Neuronal stem cell (in vitro differentiated cells): Measurements from ENCODE around the gene KRTAP4-9.

Experiments used
- DNase-seq: peaks from one replicate; pipeline ENCODE4 v3.0.0-alpha.2; 2013; ENCODE audit warnings: low spot score
- H2AFZ ChIP-seq: one replicate; pipeline ENCODE4 v1.6.1; 2013; ENCODE audit warnings: mild to moderate bottlenecking, low read length, inconsistent platforms
- H2AK5ac ChIP-seq: 2 replicates; pipeline ENCODE4 v1.6.1; 2013; ENCODE audit warnings: low read depth, mild to moderate bottlenecking, inconsistent platforms, low read length, moderate library complexity, mixed read lengths
- H2BK120ac ChIP-seq: 2 replicates; pipeline ENCODE4 v1.6.1; 2013; ENCODE audit warnings: low read depth, mild to moderate bottlenecking, inconsistent platforms, low read length, moderate library complexity, mixed read lengths
- H2BK12ac ChIP-seq: one replicate; pipeline ENCODE4 v1.6.1; 2013; ENCODE audit warnings: low read length, inconsistent platforms
- H2BK15ac ChIP-seq: 2 replicates; pipeline ENCODE4 v1.6.1; 2013; ENCODE audit warnings: mild to moderate bottlenecking, low read length, inconsistent platforms, mixed read lengths
- H2BK5ac ChIP-seq: one replicate; pipeline ENCODE4 v1.6.1; 2013; ENCODE audit warnings: inconsistent platforms, mild to moderate bottlenecking, low read length, moderate library complexity
- H3K14ac ChIP-seq: one replicate; pipeline ENCODE4 v1.6.1; 2013; ENCODE audit warnings: low read length, inconsistent platforms
- H3K18ac ChIP-seq: 2 replicates; pipeline ENCODE4 v1.6.1; 2013; ENCODE audit warnings: low read length, inconsistent platforms
- H3K23ac ChIP-seq: 2 replicates; pipeline ENCODE4 v1.6.1; 2013; ENCODE audit warnings: low read depth, mild to moderate bottlenecking, mixed read lengths, low read length, inconsistent platforms; ENCODE audit not compliant: poor library complexity
- H3K27ac ChIP-seq: replicated peaks from 3 replicates; pipeline ENCODE4 v1.5.1; 2013; ENCODE audit warnings: low read length, inconsistent platforms
- H3K27me3 ChIP-seq, 3 experiments: 2 replicates each; pipeline ENCODE4 v1.6.1; 2013; ENCODE audit warnings: low read length in 3 of 3, mild to moderate bottlenecking in 2 of 3, inconsistent platforms in 1 of 3, low read depth in 1 of 3, mixed read lengths in 1 of 3, moderate library complexity in 1 of 3; ENCODE audit not compliant: control insufficient read depth in 3 of 3, insufficient read depth in 3 of 3
- H3K36me3 ChIP-seq, 2 donors: replicated peaks in 1 of 2; 2 replicates each; pipeline ENCODE4 v1.6.1; 2013; ENCODE audit warnings: low read length in 2 of 2; ENCODE audit not compliant: control insufficient read depth in 2 of 2, insufficient read depth in 2 of 2
- H3K4ac ChIP-seq: 2 replicates; pipeline ENCODE4 v1.6.1; 2013; ENCODE audit warnings: inconsistent platforms, mild to moderate bottlenecking, low read length, moderate library complexity
- H3K4me1 ChIP-seq, 2 donors: 1 replicate in 1 of 2; 2 replicates in 1 of 2; pipeline ENCODE4 v1.6.1; 2013; ENCODE audit warnings: low read length in 2 of 2, low read depth in 1 of 2; ENCODE audit not compliant: control insufficient read depth in 2 of 2, insufficient read depth in 1 of 2
- H3K4me2 ChIP-seq: one replicate; pipeline ENCODE4 v1.6.1; 2013; ENCODE audit warnings: mild to moderate bottlenecking, low read length, inconsistent platforms; ENCODE audit not compliant: insufficient read depth, poor library complexity, severe bottlenecking
- H3K4me3 ChIP-seq, 2 donors: 2 replicates each; pipeline ENCODE4 v1.5.1; 2013; ENCODE audit warnings: low read length in 2 of 2, mild to moderate bottlenecking in 2 of 2, inconsistent platforms in 1 of 2, moderate library complexity in 1 of 2
- H3K79me1 ChIP-seq: one replicate; pipeline ENCODE4 v1.6.1; 2013; ENCODE audit warnings: low read depth, mild to moderate bottlenecking, inconsistent platforms, low read length, moderate library complexity
- H3K9ac ChIP-seq: one replicate; pipeline ENCODE4 v1.6.1; 2013; ENCODE audit warnings: mild to moderate bottlenecking, low read depth, low read length, inconsistent platforms; ENCODE audit not compliant: poor library complexity
- H3K9me3 ChIP-seq, 2 donors: replicated peaks in 1 of 2; 2 replicates each; pipeline versions ENCODE3 to v1.6.1; 2013; ENCODE audit warnings: low read length in 2 of 2, mild to moderate bottlenecking in 2 of 2, inconsistent platforms in 1 of 2, low read depth in 1 of 2, mixed read lengths in 1 of 2, moderate library complexity in 1 of 2; ENCODE audit not compliant: control insufficient read depth in 2 of 2, insufficient read depth in 1 of 2
- H4K8ac ChIP-seq: one replicate; pipeline ENCODE4 v1.6.1; 2013; ENCODE audit warnings: low read depth, mild to moderate bottlenecking, inconsistent platforms, low read length, moderate library complexity
- H4K91ac ChIP-seq: one replicate; pipeline ENCODE4 v1.6.1; 2013; ENCODE audit warnings: low read length, low read depth, mild to moderate bottlenecking, inconsistent platforms; ENCODE audit not compliant: poor library complexity
- WGBS, 2 donors: extraction: QIAGEN DNeasy Blood & Tissue Kit; methylation state at CpG; one replicate each; pipeline ENCODE4 v1.1.7; 2013; ENCODE audit warnings: missing lambda C conversion rate in 2 of 2, mixed read lengths in 1 of 2; ENCODE audit not compliant: insufficient read length in 2 of 2, insufficient replicate concordance in 1 of 2; ENCODE audit errors: extremely low coverage in 2 of 2; 5-methylcytosine and 5-hydroxymethylcytosine counted together

The KRTAP4-9 gene

GRCh38 chr17:41149652-41149985 lies 44.4 kb downstream of the KRTAP4-9 start, which contains the start of gene KRTAP4-5:
Gene KRTAP4-5, minus strand, starts transcription at chr17:41149825. Its CDS starts 58 bp downstream, at chr17:41149767.
- Histone ChIP-seq H3K4me3 (no peak within 1 kb of the TSS), H4K8ac (peak within 1 kb of the TSS; percentile 17), H3K4ac (no peak within 1 kb of the TSS), H3K9ac (no peak within 1 kb of the TSS), H3K27ac (no peak within 1 kb of the TSS), H2AFZ (no peak within 1 kb of the TSS), H3K18ac (peak within 1 kb of the TSS; percentile 38), H2BK12ac (no peak within 1 kb of the TSS), H2BK5ac (no peak within 1 kb of the TSS), H2BK120ac (no peak within 1 kb of the TSS), H3K9me3 (no peaks in the 10 kb centered on the region), H4K91ac (peak within 1 kb of the TSS; percentile 30), H2BK15ac (no peak within 1 kb of the TSS), H3K79me1 (no peaks in the 10 kb centered on the region), H3K4me1 (no peaks in the 10 kb centered on the region), H3K27me3 (no peaks in the 10 kb centered on the region), H3K23ac (no peak within 1 kb of the TSS), H3K14ac (peak within 1 kb of the TSS; percentile 21), H3K36me3 (no peaks in the 10 kb centered on the region), H3K4me2 (no peak within 1 kb of the TSS), H2AK5ac (no peak within 1 kb of the TSS)
- DNase-seq, result no peak
- WGBS, 2 donors, result no CpG with 5 or more reads among the region's 2 CpGs

- no peak overlapping the region for H3K14ac ChIP-seq
- no peak overlapping the region for H3K4me3 ChIP-seq
- no peak overlapping the region for H2AFZ ChIP-seq
- H4K8ac ChIP-seq, result no peak overlapping the region
- no peak overlapping the region for H4K91ac ChIP-seq
- H3K4me2 ChIP-seq, result no peak overlapping the region
- no CpG with 5 or more reads among the region's 4 CpGs for WGBS, 2 donors
- no peak for DNase-seq
- no peak overlapping the region for H2BK15ac ChIP-seq
- H2BK5ac ChIP-seq, result no peak overlapping the region
- no peak overlapping the region for H2AK5ac ChIP-seq
- H3K79me1 ChIP-seq, result no peaks in the 10 kb centered on the region
- H3K9me3 ChIP-seq, result no peaks in the 10 kb centered on the region
- H3K9ac ChIP-seq, result no peak overlapping the region
- H3K4ac ChIP-seq, result no peak overlapping the region
- H3K23ac ChIP-seq, result no peak overlapping the region
- H2BK12ac ChIP-seq, result no peak overlapping the region
- no peaks in the 10 kb centered on the region for H3K4me1 ChIP-seq
- no peak overlapping the region for H3K18ac ChIP-seq
- H2BK120ac ChIP-seq, result no peak overlapping the region
- H3K27ac ChIP-seq, result no peak overlapping the region
- no peaks in the 10 kb centered on the region for H3K36me3 ChIP-seq
- no peaks in the 10 kb centered on the region for H3K27me3 ChIP-seq
These were observed 44.8 kb downstream of the KRTAP4-9 start for GRCh38 chr17:41150026-41150425.

DNA sequence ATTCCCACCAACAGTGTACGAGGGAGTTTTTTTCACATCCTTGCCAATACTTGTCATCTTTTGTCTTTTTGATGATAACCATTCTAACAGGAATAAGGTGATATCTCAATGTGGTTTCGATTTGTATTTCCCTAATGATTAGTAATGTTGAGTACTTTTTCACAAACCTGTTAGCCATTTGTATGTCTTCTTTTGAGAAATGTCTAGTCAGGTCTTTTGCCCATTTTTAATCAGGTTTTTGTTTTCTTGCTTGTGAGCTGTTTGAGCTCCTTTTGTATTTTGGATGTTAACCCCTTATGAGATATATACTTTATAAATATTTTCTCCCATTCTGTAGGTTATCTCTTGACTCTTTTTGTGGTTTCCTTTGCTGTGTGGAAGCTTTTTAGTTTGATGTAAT lies 46.3 kb downstream of the KRTAP4-9 start:
- DNase-seq, result no peak

DNA sequence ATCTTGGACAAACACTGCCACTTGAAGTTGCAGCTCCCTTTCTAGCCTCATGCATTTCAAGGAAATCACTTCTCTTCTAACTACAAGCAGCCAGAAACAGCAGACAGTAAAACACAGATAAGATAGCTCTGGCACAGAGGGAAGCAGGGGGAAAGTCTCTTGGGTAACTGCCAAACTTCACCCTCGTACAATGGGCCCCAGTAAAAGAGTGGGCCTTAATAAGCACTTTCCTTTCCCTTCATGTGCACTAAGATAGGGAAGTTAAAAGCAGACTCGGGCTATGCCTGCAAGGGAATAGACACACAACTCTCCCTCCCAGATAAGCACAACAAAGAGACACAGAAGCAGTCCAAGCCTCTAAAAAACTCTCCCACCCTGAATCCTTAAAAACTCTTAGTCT lies 48.7 kb downstream of the KRTAP4-9 start:
- DNase-seq, result no peak
- H2BK15ac ChIP-seq, result no peak overlapping the region
- no peak overlapping the region for H3K4me2 ChIP-seq
- H3K27me3 ChIP-seq, result no peaks in the 10 kb centered on the region
- H2BK5ac ChIP-seq, result no peak overlapping the region
- H3K14ac ChIP-seq, result no peak overlapping the region
- no peaks in the 10 kb centered on the region for H3K9me3 ChIP-seq
- no peak overlapping the region for H3K18ac ChIP-seq
- no peaks in the 10 kb centered on the region for H3K4me1 ChIP-seq
- no peak overlapping the region for H3K4ac ChIP-seq
- H3K4me3 ChIP-seq, result no peak overlapping the region
- no peaks in the 10 kb centered on the region for H3K79me1 ChIP-seq
- H3K9ac ChIP-seq, result no peak overlapping the region
- no peak overlapping the region for H2AK5ac ChIP-seq
- no peak overlapping the region for H2BK12ac ChIP-seq
- no peak overlapping the region for H3K27ac ChIP-seq
- no peak overlapping the region for H3K23ac ChIP-seq
- no CpG with 5 or more reads among the region's 2 CpGs for WGBS, 2 donors
- no peaks in the 10 kb centered on the region for H3K36me3 ChIP-seq
- H2AFZ ChIP-seq, result no peak overlapping the region
- H4K91ac ChIP-seq, result no peak overlapping the region
- H4K8ac ChIP-seq, result no peak overlapping the region
- no peak overlapping the region for H2BK120ac ChIP-seq

More for the DNA sequence above, 46.3 kb downstream of the KRTAP4-9 start:
- Histone ChIP-seq H2BK5ac (no peak overlapping the region), H2AK5ac (no peak overlapping the region), H3K4me1 (no peaks in the 10 kb centered on the region), H3K14ac (no peak overlapping the region), H3K79me1 (no peaks in the 10 kb centered on the region), H2BK15ac (no peak overlapping the region), H3K9me3 (no peaks in the 10 kb centered on the region), H3K36me3 (no peaks in the 10 kb centered on the region), H3K18ac (no peak overlapping the region), H3K27ac (no peak overlapping the region), H3K4me2 (no peak overlapping the region), H4K91ac (no peak overlapping the region), H2BK12ac (no peak overlapping the region), H2AFZ (no peak overlapping the region), H4K8ac (no peak overlapping the region), H2BK120ac (no peak overlapping the region), H3K4ac (no peak overlapping the region), H3K27me3 (no peaks in the 10 kb centered on the region), H3K9ac (no peak overlapping the region), H3K23ac (no peak overlapping the region), H3K4me3 (no peak overlapping the region)
- no CpG with 5 or more reads among the region's 2 CpGs for WGBS, 2 donors
